ENCODE data around the gene KLKB1. TPM values are rescaled to one million over a fixed set of nuclear protein-coding genes. Genes with fewer than 3 reads are reported as not detected.

Gene KLKB1
- 0.04 TPM in 2 of 3 replicates, not detected in the other for polyA plus RNA-seq
- not detected for polyA plus RNA-seq (2011; ENCODE audit: low read depth)
- polyA plus RNA-seq (2011; cell fraction: cytosol; rRNA removed), result not detected in 2 replicates
- 0.27 TPM in 1 of 2 replicates, not detected in the other for polyA plus RNA-seq (2011; cell fraction: nucleus; rRNA removed)
- not detected in 2 replicates for polyA plus RNA-seq (2012; ENCODE audit: low replicate concordance)
- not detected in 3 replicates for polyA minus RNA-seq
- not detected for polyA minus RNA-seq (2011; cell fraction: cytosol; rRNA and poly(A)+ RNA removed)
- polyA minus RNA-seq (2011; cell fraction: nucleus; rRNA and poly(A)+ RNA removed), result not detected in 2 replicates

- dilution Hi-C loops (cut with MboI; ENCODE audit: extremely low pct_ligation_motif_present, low sequenced_read_pairs), result no loop called here
- Histone ChIP-seq H3K4me2 (ENCODE audit: control insufficient read depth, extremely low read depth, insufficient read depth, low read depth, low read length) (no peak within 1 kb of the TSS), H3K27ac (ENCODE audit: control insufficient read depth, insufficient read depth, low read length) (no peak within 1 kb of the TSS), H3K9me1 (ENCODE audit: control insufficient read depth, extremely low read depth, insufficient read depth, low read length) (no peaks in the 10 kb centered on the region), H2AFZ (ENCODE audit: control insufficient read depth, low read length) (no peak within 1 kb of the TSS), H4K20me1 (ENCODE audit: control insufficient read depth, extremely low read depth, insufficient read depth, low read length) (no peaks in the 10 kb centered on the region), H3K27me3 (ENCODE audit: control insufficient read depth, extremely low read depth, insufficient read depth, low read length) (no peaks in the 10 kb centered on the region), H3K79me2 (ENCODE audit: control insufficient read depth, insufficient read depth, low read length) (no peaks in the 10 kb centered on the region), H3K4me1 (ENCODE audit: control insufficient read depth, extremely low read depth, insufficient read depth, low read length) (no peaks in the 10 kb centered on the region), H3K9ac (ENCODE audit: control insufficient read depth, extremely low read depth, insufficient read depth, low read length) (no peak within 1 kb of the TSS), H3K4me3 (ENCODE audit: control insufficient read depth in 2 of 3, extremely low read depth in 1 of 3, insufficient read depth in 2 of 3, low read depth in 1 of 3, low read length in 3 of 3) (no peak within 1 kb of the TSS), H3K36me3 (ENCODE audit: control insufficient read depth in 2 of 2, extremely low read depth in 1 of 2, insufficient read depth in 2 of 2, low read length in 2 of 2) (no peaks in the 10 kb centered on the region), H3K9me3 (ENCODE audit: control insufficient read depth, low read depth, low read length) (no peaks in the 10 kb centered on the region)
- TF ChIP-seq EZH2 (IDR thresholded peaks at IDR 0.05; ENCODE audit: low read length), result no peak
- TF ChIP-seq CTCF (optimal IDR thresholded peaks at IDR 0.05 in 1 of 3, IDR thresholded peaks at IDR 0.05 in 1 of 3, conservative IDR thresholded peaks at IDR 0.05 in 1 of 3; ENCODE audit: extremely low read depth in 1 of 3, insufficient read depth in 2 of 3, low read length in 3 of 3), result no peak
- FAIRE-seq (no peak), DNase-seq (ENCODE audit: low read depth, low spot score) (no peak)
Observed at GRCh38 chr4:186227221-186227620, at the start of gene KLKB1. KLKB1 (plus strand) TSS chr4:186227507; CDS start chr4:186228196, 689 bp downstream.

DNA sequence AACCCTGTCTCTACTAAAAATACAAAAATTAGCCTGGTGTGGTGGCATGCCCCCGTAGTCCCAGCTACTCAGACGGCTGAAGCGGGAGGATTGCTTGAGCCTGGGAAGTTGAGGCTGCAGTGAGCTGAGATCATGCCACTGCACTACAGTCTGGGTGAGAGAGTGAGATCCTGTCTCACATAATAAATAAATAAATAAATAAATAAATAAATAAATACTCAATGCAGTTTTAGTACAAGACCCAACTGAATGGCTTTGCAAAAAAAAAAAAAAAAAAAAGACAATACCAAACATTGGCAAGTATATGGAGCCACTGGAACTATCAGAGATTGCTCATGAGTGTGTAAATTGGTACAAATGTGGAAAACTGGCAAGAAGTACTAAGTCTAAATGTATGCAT is 39.2 kb upstream of the KLKB1 start:
- H3K27me3 ChIP-seq (ENCODE audit: control insufficient read depth, extremely low read depth, insufficient read depth, low read length), result no peaks in the 10 kb centered on the region
- H3K4me3 ChIP-seq (ENCODE audit: control insufficient read depth in 2 of 3, extremely low read depth in 1 of 3, insufficient read depth in 2 of 3, low read depth in 1 of 3, low read length in 3 of 3), result no peak overlapping the region
- dilution Hi-C loops (cut with MboI; ENCODE audit: extremely low pct_ligation_motif_present, low sequenced_read_pairs), result no loop called here
- FAIRE-seq, result no peak
- H2AFZ ChIP-seq (ENCODE audit: control insufficient read depth, low read length), result no peak overlapping the region
- no peak for TF ChIP-seq EZH2 (IDR thresholded peaks at IDR 0.05; ENCODE audit: low read length)
- no peak for TF ChIP-seq CTCF (optimal IDR thresholded peaks at IDR 0.05 in 1 of 3, IDR thresholded peaks at IDR 0.05 in 1 of 3, conservative IDR thresholded peaks at IDR 0.05 in 1 of 3; ENCODE audit: extremely low read depth in 1 of 3, insufficient read depth in 2 of 3, low read length in 3 of 3)
- H3K27ac ChIP-seq (ENCODE audit: control insufficient read depth, insufficient read depth, low read length), result no peak overlapping the region
- H3K9ac ChIP-seq (ENCODE audit: control insufficient read depth, extremely low read depth, insufficient read depth, low read length), result no peak overlapping the region
- no peak overlapping the region for H3K4me2 ChIP-seq (ENCODE audit: control insufficient read depth, extremely low read depth, insufficient read depth, low read depth, low read length)
- no peak for DNase-seq (ENCODE audit: low read depth, low spot score)
- no peaks in the 10 kb centered on the region for H3K36me3 ChIP-seq (ENCODE audit: control insufficient read depth in 2 of 2, extremely low read depth in 1 of 2, insufficient read depth in 2 of 2, low read length in 2 of 2)
- no peaks in the 10 kb centered on the region for H3K4me1 ChIP-seq (ENCODE audit: control insufficient read depth, extremely low read depth, insufficient read depth, low read length)
- H3K9me3 ChIP-seq (ENCODE audit: control insufficient read depth, low read depth, low read length), result no peaks in the 10 kb centered on the region
- H3K9me1 ChIP-seq (ENCODE audit: control insufficient read depth, extremely low read depth, insufficient read depth, low read length), result no peaks in the 10 kb centered on the region
- no peaks in the 10 kb centered on the region for H4K20me1 ChIP-seq (ENCODE audit: control insufficient read depth, extremely low read depth, insufficient read depth, low read length)
- no peaks in the 10 kb centered on the region for H3K79me2 ChIP-seq (ENCODE audit: control insufficient read depth, insufficient read depth, low read length)
